IMR-90 (cell line): ENCODE results near the gene ZNF366. TPM values are rescaled to one million over a fixed set of nuclear protein-coding genes. Genes with fewer than 3 reads are reported as not detected.
A peak's percentile ranks its signal among the peaks of the same experiment; 100 is the strongest.

Source experiments
- ATAC-seq: fragments of 200-7000 bp; cut with Tn5 transposase; 2 replicates; pipeline ENCODE4 v1.9.1; 2020; ENCODE audit warnings: low read depth, mild to moderate bottlenecking, moderate library complexity
- BruUV-seq: library from RNA; stranded (reverse); fragments of 400-500 nt; replicated peaks from 2 replicates; lab custom pipeline; 2021; lab: Mats Ljungman, UMichigan
- CTCF ChIA-PET: fragments of 300-600 bp; formaldehyde crosslinking; extraction: SDS; loops from one replicate; lab custom pipeline; 2021; ENCODE audit warnings: antibody characterized with exemption; lab: Yijun Ruan, JAX
- POLR2A ChIA-PET: fragments of 300-600 bp; sonication (Branson Sonifier 250); formaldehyde crosslinking; loops from one replicate; lab custom pipeline; 2022; ENCODE audit warnings: antibody characterized with exemption; ENCODE audit not compliant: unreplicated experiment; lab: Charles Lee
- DNase-seq: peaks from one replicate; pipeline ENCODE4 v3.0.0; 2013
- H2AFZ ChIP-seq: replicated peaks from 2 replicates; pipeline ENCODE3; 2013; ENCODE audit warnings: low read length, mild to moderate bottlenecking; ENCODE audit not compliant: poor library complexity
- H2AK5ac ChIP-seq: 2 replicates; pipeline ENCODE4 v1.6.1; 2013; ENCODE audit warnings: low read depth, low read length, inconsistent platforms
- H2AK9ac ChIP-seq: replicated peaks from 2 replicates; pipeline ENCODE3; 2013; ENCODE audit warnings: mild to moderate bottlenecking, low read depth, low read length, moderate library complexity; ENCODE audit not compliant: poor library complexity
- H2BK120ac ChIP-seq: 2 replicates; pipeline ENCODE4 v1.6.1; 2013; ENCODE audit warnings: low read depth, low read length, inconsistent platforms
- H2BK15ac ChIP-seq: 3 replicates; pipeline ENCODE4 v1.6.1; 2013; ENCODE audit warnings: low read depth, low read length, inconsistent platforms
- H2BK20ac ChIP-seq: 2 replicates; pipeline ENCODE4 v1.6.1; 2013; ENCODE audit warnings: low read depth, mild to moderate bottlenecking, inconsistent platforms, low read length, moderate library complexity
- H2BK5ac ChIP-seq: 2 replicates; pipeline ENCODE4 v1.6.1; 2013; ENCODE audit warnings: mild to moderate bottlenecking, low read depth, low read length, inconsistent platforms; ENCODE audit not compliant: poor library complexity, severe bottlenecking
- H3K14ac ChIP-seq: replicated peaks from 2 replicates; pipeline ENCODE4 v1.6.1; 2013; ENCODE audit warnings: low read depth, low read length, inconsistent platforms
- H3K18ac ChIP-seq: 2 replicates; pipeline ENCODE4 v1.6.1; 2013; ENCODE audit warnings: low read depth, low read length, control low read depth
- H3K23ac ChIP-seq: 2 replicates; pipeline ENCODE4 v1.6.1; 2013; ENCODE audit warnings: low read depth, low read length, inconsistent platforms
- H3K27ac ChIP-seq: 2 replicates; pipeline ENCODE4 v1.5.1; 2013; ENCODE audit warnings: mild to moderate bottlenecking, control low read depth, low read length; ENCODE audit not compliant: insufficient read depth
- H3K27me3 ChIP-seq: 2 replicates; pipeline ENCODE4 v1.6.1; 2013; ENCODE audit warnings: low read length; ENCODE audit not compliant: control insufficient read depth, insufficient read depth
- H3K36me3 ChIP-seq: 2 replicates; pipeline ENCODE4 v1.6.1; 2013; ENCODE audit warnings: low read length, mixed read lengths; ENCODE audit not compliant: control insufficient read depth, insufficient read depth
- H3K4ac ChIP-seq: 2 replicates; pipeline ENCODE4 v1.6.1; 2013; ENCODE audit warnings: low read depth, low read length, inconsistent platforms
- H3K4me1 ChIP-seq: 2 replicates; pipeline ENCODE4 v1.6.1; 2013; ENCODE audit warnings: low read length, mixed read lengths; ENCODE audit not compliant: control insufficient read depth, insufficient read depth
- H3K4me2 ChIP-seq: 2 replicates; pipeline ENCODE4 v1.6.1; 2013; ENCODE audit warnings: low read depth, mild to moderate bottlenecking, control low read depth, low read length, moderate library complexity
- H3K4me3 ChIP-seq: 2 replicates; pipeline ENCODE4 v1.5.1; 2013; ENCODE audit warnings: low read depth, mild to moderate bottlenecking, control low read depth, low read length, moderate library complexity; ENCODE audit not compliant: insufficient read depth
- H3K56ac ChIP-seq: 2 replicates; pipeline ENCODE4 v1.6.1; 2013; ENCODE audit warnings: low read length, inconsistent platforms; ENCODE audit not compliant: insufficient read depth; ENCODE audit errors: extremely low read depth
- H3K79me1 ChIP-seq, 2 experiments: 2 replicates each; pipeline ENCODE4 v1.6.1; 2013; ENCODE audit warnings: low read length in 2 of 2, inconsistent platforms in 1 of 2, low read depth in 1 of 2
- H3K9ac ChIP-seq: 2 replicates; pipeline ENCODE4 v1.6.1; 2013; ENCODE audit warnings: low read depth, low read length, control low read depth
- H3K9me1 ChIP-seq: 2 replicates; pipeline ENCODE4 v1.6.1; 2013; ENCODE audit warnings: low read length, inconsistent platforms; ENCODE audit not compliant: insufficient read depth
- H3K9me3 ChIP-seq: 2 replicates; pipeline ENCODE4 v1.6.1; 2013; ENCODE audit warnings: low read length; ENCODE audit not compliant: control insufficient read depth, insufficient read depth
- H4K20me1 ChIP-seq: 2 replicates; pipeline ENCODE4 v1.6.1; 2013; ENCODE audit warnings: low read length, inconsistent platforms; ENCODE audit not compliant: insufficient read depth
- H4K5ac ChIP-seq: 2 replicates; pipeline ENCODE4 v1.6.1; 2013; ENCODE audit warnings: mild to moderate bottlenecking, low read depth, low read length, control low read depth
- H4K8ac ChIP-seq, 2 experiments: 2 replicates each; pipeline ENCODE4 v1.6.1; 2013; ENCODE audit warnings: low read depth in 2 of 2, low read length in 2 of 2, control low read depth in 1 of 2, inconsistent platforms in 1 of 2
- H4K91ac ChIP-seq: 2 replicates; pipeline ENCODE4 v1.6.1; 2013; ENCODE audit warnings: low read depth, low read length, inconsistent platforms; ENCODE audit not compliant: insufficient read depth
- CEBPB ChIP-seq: IDR thresholded peaks from 2 replicates; pipeline ENCODE4 v1.6.1; 2012; ENCODE audit warnings: low read depth, low read length, improper control_type of control experiment
- CHD1 ChIP-seq: IDR thresholded peaks from 2 replicates; pipeline ENCODE4 v1.6.1; 2012; ENCODE audit warnings: low read depth, low read length, improper control_type of control experiment
- ELK1 ChIP-seq: fragments of 150-350 bp; IDR thresholded peaks from 2 replicates; pipeline ENCODE4 v1.6.1; 2016; ENCODE audit warnings: low read depth, mild to moderate bottlenecking, low read length, moderate library complexity, borderline replicate concordance
- MAZ ChIP-seq: IDR thresholded peaks from 2 replicates; pipeline ENCODE4 v1.6.1; 2012; ENCODE audit warnings: low read depth, mild to moderate bottlenecking, low read length, improper control_type of control experiment, moderate library complexity, borderline replicate concordance
- MXI1 ChIP-seq: IDR thresholded peaks from 2 replicates; pipeline ENCODE4 v1.6.1; 2012; ENCODE audit warnings: low read depth, mild to moderate bottlenecking, low read length, moderate library complexity, borderline replicate concordance
- POLR2A ChIP-seq: IDR thresholded peaks from 2 replicates; pipeline ENCODE4 v1.6.1; 2012; ENCODE audit warnings: mild to moderate bottlenecking, low read depth, low read length
- RFX5 ChIP-seq: IDR thresholded peaks from 2 replicates; pipeline ENCODE4 v1.8.0; 2012; ENCODE audit warnings: low read depth, mild to moderate bottlenecking, low read length, moderate library complexity
- USF2 ChIP-seq: fragments of 150-350 bp; IDR thresholded peaks from 2 replicates; pipeline ENCODE4 v1.6.1; 2017; ENCODE audit warnings: mild to moderate bottlenecking, antibody characterized with exemption, low read length, low read depth
- WGBS, 2 experiments: methylation state at CpG; one replicate each; pipeline versions ENCODE4 v1.1.5 to v1.1.7; 2013; ENCODE audit warnings: missing lambda C conversion rate in 2 of 2; ENCODE audit not compliant: insufficient read length in 1 of 2; ENCODE audit errors: extremely low coverage in 2 of 2; 5-methylcytosine and 5-hydroxymethylcytosine counted together
- dilution Hi-C: fragments of 300-500 bp; cut with HindIII; formaldehyde crosslinking; loops from one replicate; pipeline ENCODE4 v1.14.3; 2018; ENCODE audit warnings: low sequenced_read_pairs; ENCODE audit not compliant: unreplicated experiment
- in situ Hi-C: fragments of 300-500 bp; cut with MboI; formaldehyde crosslinking; loops from 3 replicates; pipeline ENCODE4 v1.14.3; 2019; ENCODE audit warnings: low sequenced_read_pairs, inconsistent platforms, mixed read lengths
- intact Hi-C: fragments of 100-400 bp; cut with micrococcal nuclease; formaldehyde crosslinking; loops from 2 replicates; pipeline ENCODE4 v1.10.0; 2022
- polyA plus RNA-seq, 3 experiments: library from polyadenylated mRNA; depleted of rRNA; stranded (reverse); fragments of >200 nt; gene quantifications; 2 replicates each; pipeline ENCODE4 v1.2.3, GENCODE V29; 2012; ENCODE audit warnings: low replicate concordance in 1 of 3
- total RNA-seq: library from RNA; depleted of rRNA; stranded (reverse); fragments of >200 nt; gene quantifications from 2 replicates; pipeline ENCODE4 v1.2.3, GENCODE V29; 2012

The ZNF366 gene
- total and polyA plus RNA-seq, 2 of the 4 experiments (the other 2 are of a cell fraction): not detected

- no peak overlapping the region for H2AFZ ChIP-seq
- in situ Hi-C loops: loop anchor here (25.0 kb wide), 1 partner anchor 137 kb away; no protein-coding TSS in a partner anchor
Measured at GRCh38 chr5:72499730-72500129, 7.5 kb downstream of the ZNF366 start.

More at GRCh38 chr5:72499730-72500129, 7.5 kb downstream of the ZNF366 start:
- dilution Hi-C loops: no loop called here
- Histone ChIP-seq H4K5ac (no peak overlapping the region), H3K4me3 (no peak overlapping the region), H4K8ac (no peak overlapping the region), H2BK5ac (no peak overlapping the region), H3K9ac (no peak overlapping the region), H3K9me1 (peaks cover 6% of the 10 kb centered on the region; the same call in 1 of the 2 replicates), H2BK20ac (no peak overlapping the region), H2BK120ac (no peak overlapping the region), H3K4me1 (peaks cover 5% of the 10 kb centered on the region), H4K20me1 (no peaks in the 10 kb centered on the region), H3K56ac (no peak overlapping the region), H3K9me3 (no peaks in the 10 kb centered on the region), H3K18ac (no peak overlapping the region), H2AK5ac (no peak overlapping the region), H2AK9ac (no peak overlapping the region), H2BK15ac (0 out of 3 replicates have a peak overlapping the region, but pooled peaks have one; percentile 53), H3K79me1 (no peaks in the 10 kb centered on the region), H4K91ac (no peak overlapping the region), H3K4ac (no peak overlapping the region), H3K27me3 (no peaks in the 10 kb centered on the region), H3K4me2 (no peak overlapping the region), H3K23ac (no peak overlapping the region), H3K27ac (no peak overlapping the region), H3K14ac (no peak overlapping the region; the same call in 1 of the 2 replicates), H3K36me3 (no peaks in the 10 kb centered on the region)
- intact Hi-C loops: loop anchor here (5.0 kb wide), 1 partner anchor 32 kb away; no protein-coding TSS in a partner anchor
- ATAC-seq (no peak), DNase-seq (no peak)
- TF ChIP-seq CHD1 (no peak), POLR2A (no peak), CEBPB (no peak), MAZ (no peak), RFX5 (no peak), USF2 (no peak), MXI1 (no peak), ELK1 (no peak)
- no CpG with 5 or more reads among the region's 12 CpGs for WGBS, 2 experiments
- no TSS peak for BruUV-seq
- POLR2A ChIA-PET: no interaction called here
- CTCF ChIA-PET: no interaction called here
